GM18505 (cell line): ENCODE results near the gene MTHFSD.

Experiments used
- ATAC-seq: cut with Tn5 transposase; IDR thresholded peaks from one replicate; pipeline ENCODE4 v1.9.1; 2021; ENCODE audit not compliant: unreplicated experiment
- POLR2A ChIP-seq: IDR thresholded peaks from 4 replicates; pipeline ENCODE4 v1.6.1; 2011; ENCODE audit warnings: borderline replicate concordance; ENCODE audit not compliant: insufficient read depth, insufficient read length; ENCODE audit errors: extremely low read depth

The MTHFSD gene, protein sequence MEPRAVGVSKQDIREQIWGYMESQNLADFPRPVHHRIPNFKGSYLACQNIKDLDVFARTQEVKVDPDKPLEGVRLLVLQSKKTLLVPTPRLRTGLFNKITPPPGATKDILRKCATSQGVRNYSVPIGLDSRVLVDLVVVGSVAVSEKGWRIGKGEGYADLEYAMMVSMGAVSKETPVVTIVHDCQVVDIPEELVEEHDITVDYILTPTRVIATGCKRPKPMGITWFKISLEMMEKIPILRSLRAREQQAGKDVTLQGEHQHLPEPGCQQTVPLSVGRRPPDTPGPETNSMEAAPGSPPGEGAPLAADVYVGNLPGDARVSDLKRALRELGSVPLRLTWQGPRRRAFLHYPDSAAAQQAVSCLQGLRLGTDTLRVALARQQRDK

DNA sequence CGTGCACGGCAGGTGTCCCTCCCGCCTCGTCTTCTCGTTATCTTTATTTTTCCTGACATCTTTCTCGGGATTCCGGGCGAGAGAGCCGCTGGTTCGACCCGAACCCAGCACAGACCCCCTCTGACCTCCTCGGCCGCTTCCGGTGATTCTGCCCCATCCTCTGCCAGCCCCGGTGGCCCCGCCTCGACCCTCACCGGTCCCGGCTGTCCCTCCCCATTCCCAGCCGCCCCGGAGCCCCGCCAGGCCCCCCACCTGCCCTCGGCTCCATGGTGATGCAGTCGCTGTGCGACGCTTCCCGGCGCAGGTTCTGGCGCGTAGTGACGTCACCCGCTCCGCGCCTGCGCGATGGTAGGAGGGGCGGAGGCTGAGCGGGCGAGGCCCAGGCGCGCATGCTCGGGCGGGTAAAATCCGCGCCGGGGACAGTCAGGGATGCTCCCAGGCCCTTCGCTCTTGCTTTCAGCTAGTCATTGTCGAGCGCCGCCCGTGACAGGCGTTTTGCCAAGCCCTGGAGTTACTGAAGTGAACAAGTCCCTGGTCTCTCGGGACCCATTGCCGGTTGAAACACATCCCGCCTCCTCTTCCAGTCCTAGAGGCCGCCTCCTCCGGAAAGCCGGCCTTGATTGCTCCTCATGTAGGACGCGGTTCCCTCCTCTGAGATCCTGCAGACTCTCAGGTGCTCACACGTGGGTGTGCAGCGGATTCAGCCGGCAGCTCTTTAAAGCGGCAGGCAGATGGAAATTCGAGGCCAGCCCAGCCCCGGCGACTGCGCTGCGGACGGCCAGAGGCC, at the start of gene MTHFSD:
MTHFSD (minus strand) TSS at position 319 of the 787 bp plus-strand sequence; CDS start at position 268, 51 bp downstream.
- peak; percentile 93 for TF ChIP-seq POLR2A
- ATAC-seq: peak; percentile 93

DNA sequence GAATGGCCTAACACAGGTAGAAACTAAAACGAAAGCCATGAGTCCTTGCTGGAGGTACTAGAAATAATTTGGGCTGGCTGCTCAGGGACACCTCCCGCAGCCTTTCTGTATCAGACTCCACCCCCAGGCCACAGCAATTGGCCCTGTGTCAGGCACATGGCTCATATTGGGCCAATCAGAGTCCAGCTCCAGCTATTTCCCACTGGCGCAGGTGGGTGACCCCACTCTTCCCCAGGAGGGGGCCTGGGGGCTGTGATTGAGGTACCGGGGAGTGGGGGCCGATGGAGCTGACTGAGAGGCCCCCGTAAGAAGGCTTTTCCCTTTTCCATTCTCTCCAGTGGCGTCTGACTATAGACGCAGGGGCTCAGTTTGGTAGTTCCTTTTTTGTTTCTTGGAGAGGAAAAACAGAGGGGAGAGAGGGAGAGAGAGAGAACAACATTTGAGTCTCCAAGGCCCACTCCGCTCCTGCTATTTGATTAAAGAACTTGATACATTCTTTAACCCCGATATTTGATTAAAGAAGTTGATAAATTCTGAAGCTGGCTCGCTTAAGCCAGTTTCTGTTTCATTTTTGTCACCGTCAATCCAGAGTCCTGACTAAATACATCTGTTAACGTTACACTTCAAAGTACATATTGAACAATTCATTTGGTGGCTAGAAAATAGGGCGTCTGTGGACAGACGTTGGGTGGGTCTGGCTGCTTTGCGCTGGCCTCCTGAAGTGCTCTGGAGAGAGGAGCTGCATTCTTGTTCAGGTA, 49.6 kb upstream of the MTHFSD start:
- TF ChIP-seq POLR2A: no peak
- ATAC-seq: no peak

GRCh38 chr16:86602521-86602920, 47.5 kb upstream of the MTHFSD start:
- TF ChIP-seq POLR2A: no peak
- no peak for ATAC-seq

GRCh38 chr16:86601356-86601755, 46.3 kb upstream of the MTHFSD start:
- TF ChIP-seq POLR2A: no peak
- no peak for ATAC-seq

GRCh38 chr16:86598607-86599565, 43.9 kb upstream of the MTHFSD start:
- no peak for TF ChIP-seq POLR2A
- no peak for ATAC-seq

DNA sequence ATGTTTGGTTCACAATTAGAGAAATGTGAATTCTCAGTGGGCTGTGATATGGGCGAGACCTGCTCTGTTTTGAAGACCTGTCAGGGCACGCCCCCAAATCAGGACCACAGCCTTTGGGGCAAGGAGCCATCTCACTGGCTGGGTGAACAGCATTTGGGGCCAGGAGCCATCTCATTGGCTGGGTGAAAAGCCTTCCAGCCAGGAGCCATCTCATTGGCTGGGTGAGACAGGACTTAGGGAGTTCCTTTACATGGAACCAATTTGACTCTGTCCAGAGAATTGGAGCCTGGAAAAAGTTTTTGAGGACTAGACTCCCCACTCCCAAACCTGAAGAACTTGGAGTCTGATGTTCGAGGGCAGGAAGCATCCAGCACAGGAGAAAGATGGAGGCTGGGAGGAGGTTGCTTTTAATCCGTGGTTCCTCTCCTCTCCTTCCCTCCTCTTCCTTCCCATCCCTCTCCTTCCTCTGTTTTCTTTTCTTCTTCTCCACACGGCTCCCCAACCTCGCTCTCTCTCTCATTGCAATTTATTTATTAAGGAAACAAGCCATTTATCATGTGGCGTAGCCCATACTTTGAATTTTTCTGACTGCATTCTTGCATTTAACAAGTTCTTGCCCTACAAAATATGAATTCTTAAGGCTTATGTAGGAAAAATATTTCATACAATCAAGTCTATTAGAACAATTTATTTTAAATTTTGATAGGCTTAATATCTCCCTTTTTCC, 43.0 kb upstream of the MTHFSD start:
- TF ChIP-seq POLR2A: no peak
- no peak for ATAC-seq

- no peak for TF ChIP-seq POLR2A
- ATAC-seq: no peak
Measured at GRCh38 chr16:86597126-86597879, 42.3 kb upstream of the MTHFSD start.

GRCh38 chr16:86595983-86596605, 41.1 kb upstream of the MTHFSD start:
- no peak for TF ChIP-seq POLR2A
- ATAC-seq: no peak

DNA sequence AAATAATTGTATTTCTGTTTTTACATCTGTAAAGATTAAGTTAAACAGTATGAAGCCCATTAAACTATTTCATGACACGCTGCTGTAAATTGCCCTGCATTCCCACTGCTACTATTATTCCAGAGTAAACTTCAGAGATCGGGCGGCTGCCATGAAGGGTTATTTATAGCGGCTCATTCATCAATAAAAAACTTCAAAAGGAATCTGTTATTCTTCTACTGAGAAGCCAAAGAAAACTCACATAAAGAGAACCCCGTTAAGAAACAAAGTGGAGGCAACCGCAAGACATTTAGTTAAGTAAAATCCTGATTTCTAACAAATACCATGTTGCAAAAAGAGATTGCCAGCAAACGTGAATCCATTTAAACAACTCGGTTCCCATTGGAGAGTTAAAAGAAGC, 39.7 kb upstream of the MTHFSD start:
- ATAC-seq: no peak
- no peak for TF ChIP-seq POLR2A

DNA sequence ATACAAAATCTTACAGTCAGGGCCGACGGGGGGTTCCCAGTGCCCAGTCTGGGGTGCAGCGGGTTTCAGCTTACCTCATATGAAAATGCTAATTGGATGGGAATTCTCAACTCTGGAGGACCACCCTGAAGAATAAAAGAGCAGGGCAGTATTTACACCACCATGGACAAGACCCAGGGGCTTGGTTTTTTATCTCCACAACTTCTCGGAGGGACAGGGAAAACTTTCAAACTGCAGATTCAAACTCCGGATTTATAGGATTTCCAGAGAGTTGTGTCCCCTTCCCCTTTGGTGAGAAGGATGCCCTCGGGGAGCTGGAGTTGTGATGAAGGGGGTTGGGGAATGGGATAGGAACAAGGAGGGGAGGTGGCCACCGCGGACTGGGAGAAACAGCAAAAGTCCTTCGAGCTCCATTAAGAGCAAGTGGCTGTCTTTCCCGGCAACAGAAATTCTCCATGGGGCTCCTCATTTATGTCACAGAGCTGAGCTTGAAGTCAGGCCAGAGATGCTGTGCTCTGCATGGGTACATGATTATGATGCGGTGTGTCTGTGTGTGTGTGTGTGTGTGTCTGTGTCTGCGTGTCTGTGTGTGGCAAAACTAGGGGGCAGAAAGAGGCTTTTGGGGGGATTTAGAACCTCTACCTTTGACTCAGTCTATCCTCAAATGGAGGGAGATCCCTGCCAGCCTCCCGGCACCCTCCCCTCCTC, 39.0 kb upstream of the MTHFSD start:
- ATAC-seq: no peak

More for the DNA sequence above, 39.0 kb upstream of the MTHFSD start:
- no peak for TF ChIP-seq POLR2A
